ENCODE measurements around the gene TJP3. TPM values are rescaled to one million over a fixed set of nuclear protein-coding genes. Genes with fewer than 3 reads are reported as not detected.

Gene TJP3
- total RNA-seq, 2 donors from 2014 or later = 1.5 to 8.6 TPM

GRCh38 chr19:3712663-3713611 is 4.8 kb downstream of the TJP3 start:
- Mint-ChIP-seq H3K36me3 (ENCODE audit: low read depth) (no peaks in the 10 kb centered on the region), H3K27me3 (no peaks in the 10 kb centered on the region), H3K4me1 (no peaks in the 10 kb centered on the region), H3K4me3 (no peak overlapping the region), H3K27ac (no peak overlapping the region), H3K9me3 (no peaks in the 10 kb centered on the region)
- no peak for ATAC-seq (replicated peaks)

- no peak for ATAC-seq (replicated peaks)
Observed at GRCh38 chr19:3716147-3716668, 8.0 kb downstream of the TJP3 start.

GRCh38 chr19:3719868-3720267 is 11.7 kb downstream of the TJP3 start:
- Mint-ChIP-seq H3K9me3 (no peaks in the 10 kb centered on the region), H3K27ac (no peak overlapping the region), H3K27me3 (no peaks in the 10 kb centered on the region), H3K36me3 (ENCODE audit: low read depth) (no peaks in the 10 kb centered on the region), H3K4me1 (no peaks in the 10 kb centered on the region), H3K4me3 (no peak overlapping the region)
- ATAC-seq (replicated peaks) = no peak

More at GRCh38 chr19:3716147-3716668, 8.0 kb downstream of the TJP3 start:
- H3K4me1 Mint-ChIP-seq = no peaks in the 10 kb centered on the region
- H3K4me3 Mint-ChIP-seq = no peak overlapping the region
- H3K36me3 Mint-ChIP-seq (ENCODE audit: low read depth) = no peaks in the 10 kb centered on the region
- H3K27ac Mint-ChIP-seq = no peak overlapping the region
- no peaks in the 10 kb centered on the region for H3K9me3 Mint-ChIP-seq
- no peaks in the 10 kb centered on the region for H3K27me3 Mint-ChIP-seq

- peak overlapping the region; percentile 70 for H3K4me3 Mint-ChIP-seq
- no peaks in the 10 kb centered on the region for H3K27me3 Mint-ChIP-seq
- H3K36me3 Mint-ChIP-seq (ENCODE audit: low read depth) = no peaks in the 10 kb centered on the region
- H3K4me1 Mint-ChIP-seq = no peaks in the 10 kb centered on the region
- ATAC-seq (replicated peaks) = no peak
- H3K9me3 Mint-ChIP-seq = no peaks in the 10 kb centered on the region
- H3K27ac Mint-ChIP-seq = no peak overlapping the region
Observed at GRCh38 chr19:3720349-3720917, 12.2 kb downstream of the TJP3 start.

GRCh38 chr19:3721131-3721886 is 13.1 kb downstream of the TJP3 start:
- ATAC-seq (replicated peaks) = peak; percentile 91
- H3K9me3 Mint-ChIP-seq = no peaks in the 10 kb centered on the region
- H3K4me3 Mint-ChIP-seq = peak overlapping the region; percentile 70
- no peaks in the 10 kb centered on the region for H3K36me3 Mint-ChIP-seq (ENCODE audit: low read depth)
- H3K27me3 Mint-ChIP-seq = no peaks in the 10 kb centered on the region
- H3K27ac Mint-ChIP-seq = no peak overlapping the region
- no peaks in the 10 kb centered on the region for H3K4me1 Mint-ChIP-seq

- peak overlapping the region; percentile 70 for H3K4me3 Mint-ChIP-seq
- no peaks in the 10 kb centered on the region for H3K36me3 Mint-ChIP-seq (ENCODE audit: low read depth)
- no peaks in the 10 kb centered on the region for H3K9me3 Mint-ChIP-seq
- H3K27ac Mint-ChIP-seq = no peak overlapping the region
- no peaks in the 10 kb centered on the region for H3K4me1 Mint-ChIP-seq
- ATAC-seq (replicated peaks) = no peak
- no peaks in the 10 kb centered on the region for H3K27me3 Mint-ChIP-seq
Observed at GRCh38 chr19:3721887-3722442, 13.8 kb downstream of the TJP3 start.

GRCh38 chr19:3722443-3723109 is 14.4 kb downstream of the TJP3 start:
- ATAC-seq (replicated peaks) = no peak
- no peaks in the 10 kb centered on the region for H3K36me3 Mint-ChIP-seq (ENCODE audit: low read depth)
- H3K9me3 Mint-ChIP-seq = no peaks in the 10 kb centered on the region
- H3K27me3 Mint-ChIP-seq = no peaks in the 10 kb centered on the region
- H3K4me1 Mint-ChIP-seq = no peaks in the 10 kb centered on the region
- H3K27ac Mint-ChIP-seq = no peak overlapping the region
- peak overlapping the region; percentile 70 for H3K4me3 Mint-ChIP-seq

GRCh38 chr19:3723110-3723488 is 14.9 kb downstream of the TJP3 start:
- H3K36me3 Mint-ChIP-seq (ENCODE audit: low read depth) = no peaks in the 10 kb centered on the region
- ATAC-seq (replicated peaks) = no peak
- no peaks in the 10 kb centered on the region for H3K4me1 Mint-ChIP-seq
- no peak overlapping the region for H3K27ac Mint-ChIP-seq
- H3K27me3 Mint-ChIP-seq = no peaks in the 10 kb centered on the region
- H3K4me3 Mint-ChIP-seq = no peak overlapping the region
- no peaks in the 10 kb centered on the region for H3K9me3 Mint-ChIP-seq

GRCh38 chr19:3723883-3724282 is 15.7 kb downstream of the TJP3 start:
- Mint-ChIP-seq H3K9me3 (no peaks in the 10 kb centered on the region), H3K27ac (no peak overlapping the region), H3K4me1 (no peaks in the 10 kb centered on the region), H3K4me3 (no peak overlapping the region), H3K36me3 (ENCODE audit: low read depth) (no peaks in the 10 kb centered on the region), H3K27me3 (no peaks in the 10 kb centered on the region)
- ATAC-seq (replicated peaks) = no peak

- Mint-ChIP-seq H3K36me3 (ENCODE audit: low read depth) (no peaks in the 10 kb centered on the region), H3K4me3 (no peak overlapping the region), H3K9me3 (no peaks in the 10 kb centered on the region), H3K4me1 (no peaks in the 10 kb centered on the region), H3K27ac (no peak overlapping the region), H3K27me3 (no peaks in the 10 kb centered on the region)
- ATAC-seq (replicated peaks) = no peak
Observed at GRCh38 chr19:3725121-3725520, 16.9 kb downstream of the TJP3 start.

GRCh38 chr19:3725640-3726310 is 17.6 kb downstream of the TJP3 start:
- H3K27ac Mint-ChIP-seq = no peak overlapping the region
- H3K27me3 Mint-ChIP-seq = no peaks in the 10 kb centered on the region
- H3K4me1 Mint-ChIP-seq = no peaks in the 10 kb centered on the region
- no peaks in the 10 kb centered on the region for H3K9me3 Mint-ChIP-seq
- no peak for ATAC-seq (replicated peaks)
- H3K4me3 Mint-ChIP-seq = no peak overlapping the region
- no peaks in the 10 kb centered on the region for H3K36me3 Mint-ChIP-seq (ENCODE audit: low read depth)

GRCh38 chr19:3730457-3730958 is 22.3 kb downstream of the TJP3 start:
- Mint-ChIP-seq H3K4me1 (no peaks in the 10 kb centered on the region), H3K9me3 (no peaks in the 10 kb centered on the region), H3K4me3 (no peak overlapping the region), H3K27ac (no peak overlapping the region), H3K36me3 (ENCODE audit: low read depth) (no peaks in the 10 kb centered on the region), H3K27me3 (no peaks in the 10 kb centered on the region)
- ATAC-seq (replicated peaks) = no peak

GRCh38 chr19:3732108-3732507 is 23.9 kb downstream of the TJP3 start:
- no peak overlapping the region for H3K27ac Mint-ChIP-seq
- no peak overlapping the region for H3K4me3 Mint-ChIP-seq
- no peaks in the 10 kb centered on the region for H3K9me3 Mint-ChIP-seq
- H3K36me3 Mint-ChIP-seq (ENCODE audit: low read depth) = no peaks in the 10 kb centered on the region
- ATAC-seq (replicated peaks) = no peak
- H3K27me3 Mint-ChIP-seq = no peaks in the 10 kb centered on the region
- no peaks in the 10 kb centered on the region for H3K4me1 Mint-ChIP-seq
